Ascending aorta (tissue), 2 donors: Measurements from ENCODE around the gene PSME3IP1. TPM values are rescaled to one million over a fixed set of nuclear protein-coding genes. Genes with fewer than 3 reads are reported as not detected.
A peak's percentile ranks its signal among the peaks of the same experiment; 100 is the strongest.

ENCODE experiments used
- DNase-seq, 2 donors: peaks; one replicate each; pipeline ENCODE4 v3.0.0-alpha.2; 2019; ENCODE audit warnings: low spot score in 2 of 2
- H3K27ac ChIP-seq, 2 donors: fragments of 200-600 bp; sonication (generic); one replicate each; pipeline ENCODE4 v1.5.1; 2016 to 2017; ENCODE audit warnings: mild to moderate bottlenecking in 1 of 2
- H3K27me3 ChIP-seq: fragments of 200-600 bp; sonication (generic); one replicate; pipeline ENCODE4 v1.5.1; 2017
- H3K36me3 ChIP-seq, 2 donors: fragments of 200-600 bp; sonication (generic); one replicate each; pipeline ENCODE4 v1.5.1; 2016
- H3K4me1 ChIP-seq, 2 donors: fragments of 200-600 bp; sonication (generic); one replicate each; pipeline ENCODE4 v1.5.1; 2016 to 2017; ENCODE audit warnings: mild to moderate bottlenecking in 1 of 2
- H3K4me3 ChIP-seq, 2 donors: fragments of 200-600 bp; sonication (generic); one replicate each; pipeline ENCODE4 v1.5.1; 2016 to 2017; ENCODE audit warnings: mild to moderate bottlenecking in 1 of 2
- H3K9me3 ChIP-seq, 2 donors: fragments of 200-600 bp; sonication (generic); one replicate each; pipeline ENCODE4 v1.5.1; 2016
- CTCF ChIP-seq, 3 experiments: fragments of 200-600 bp in 2 of 3; fragments of 450-650 bp in 1 of 3; sonication (generic) in 2 of 3; IDR thresholded peaks; one replicate each; pipeline ENCODE4 v1.5.1; 2016 to 2019; ENCODE audit warnings: antibody characterized with exemption in 3 of 3, mild to moderate bottlenecking in 1 of 3, moderate library complexity in 1 of 3
- intact Hi-C: fragments of 100-400 bp; cut with DNase I; formaldehyde crosslinking; loops from one replicate; pipeline ENCODE4 v1.15.1; 2023
- total RNA-seq: library from RNA; depleted of rRNA; stranded (reverse); fragments of >200 nt; gene quantifications from one replicate; pipeline ENCODE4 v1.1.0, GENCODE V29; 2016

The PSME3IP1 gene
- 32.6 TPM for total RNA-seq

- intact Hi-C loops, result loop anchor here (1.0 to 10.0 kb wide), 8 partner anchors 59 to 619 kb away; partner anchors contain the start of genes ARL2BP, CIAPIN1, COQ9 and CPNE2
- Histone ChIP-seq H3K9me3 (no peaks in the 10 kb centered on the region), H3K36me3 (no peaks in the 10 kb centered on the region), H3K27ac (peak within 1 kb of the TSS; percentile 95 to 96), H3K4me1 (peaks cover 5 to 33% of the 10 kb centered on the region in 2 donors), H3K27me3 (no peaks in the 10 kb centered on the region), H3K4me3 (peak within 1 kb of the TSS; percentile 78 to 94)
- peak; percentile 98 to 99 for DNase-seq
- no peak for TF ChIP-seq CTCF (IDR thresholded peaks at IDR 0.05)
Observed at GRCh38 chr16:57185945-57186871, at the start of gene PSME3IP1, which contains the start of gene RSPRY1. Gene PSME3IP1 (minus strand): TSS chr16:57186039. CDS start chr16:57173854, 12,185 bp downstream. Gene RSPRY1 (plus strand): TSS chr16:57186329. CDS start chr16:57204659, 18,330 bp downstream.

- no peak for DNase-seq
- Histone ChIP-seq H3K27ac (no peak overlapping the region), H3K4me3 (no peak overlapping the region), H3K36me3 (peaks cover 70 to 85% of the 10 kb centered on the region in 2 donors), H3K9me3 (no peaks in the 10 kb centered on the region), H3K27me3 (no peaks in the 10 kb centered on the region), H3K4me1 (no peaks in the 10 kb centered on the region)
- no peak for TF ChIP-seq CTCF (IDR thresholded peaks at IDR 0.05)
- intact Hi-C loops, result no loop called here
Observed at GRCh38 chr16:57235128-57236021, 49.5 kb upstream of the PSME3IP1 start.

DNA sequence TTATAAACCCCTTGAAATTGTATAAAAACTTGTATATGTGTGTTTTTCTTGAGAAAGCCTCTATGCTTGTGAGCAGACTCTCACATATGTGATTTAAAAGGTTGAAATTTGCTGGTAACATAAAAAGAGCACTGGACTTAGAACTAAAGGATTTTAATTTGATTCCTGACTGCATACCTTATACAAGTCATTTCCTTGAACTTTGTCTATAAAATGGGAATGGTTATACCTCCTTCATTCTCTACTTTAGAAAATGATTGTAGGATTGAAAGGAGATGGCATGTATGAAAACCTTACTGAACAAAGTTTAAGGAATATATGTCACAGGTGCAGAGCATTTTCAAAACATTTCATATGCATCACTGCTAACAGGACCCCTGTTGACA lies 48.9 kb upstream of the PSME3IP1 start:
- no peak overlapping the region for H3K4me3 ChIP-seq
- H3K27me3 ChIP-seq, result no peaks in the 10 kb centered on the region
- no peaks in the 10 kb centered on the region for H3K4me1 ChIP-seq
- no peaks in the 10 kb centered on the region for H3K9me3 ChIP-seq
- DNase-seq, result no peak
- intact Hi-C loops, result no loop called here
- no peak for TF ChIP-seq CTCF (IDR thresholded peaks at IDR 0.05)
- H3K36me3 ChIP-seq, result peaks cover 77 to 91% of the 10 kb centered on the region in 2 donors
- H3K27ac ChIP-seq, result no peak overlapping the region

GRCh38 chr16:57233944-57234706 lies 48.3 kb upstream of the PSME3IP1 start:
- Histone ChIP-seq H3K9me3 (no peaks in the 10 kb centered on the region), H3K36me3 (peaks cover 79 to 89% of the 10 kb centered on the region in 2 donors), H3K4me3 (no peak overlapping the region), H3K27me3 (no peaks in the 10 kb centered on the region), H3K27ac (no peak overlapping the region), H3K4me1 (no peaks in the 10 kb centered on the region)
- intact Hi-C loops, result no loop called here
- no peak for DNase-seq
- no peak for TF ChIP-seq CTCF (IDR thresholded peaks at IDR 0.05)

DNA sequence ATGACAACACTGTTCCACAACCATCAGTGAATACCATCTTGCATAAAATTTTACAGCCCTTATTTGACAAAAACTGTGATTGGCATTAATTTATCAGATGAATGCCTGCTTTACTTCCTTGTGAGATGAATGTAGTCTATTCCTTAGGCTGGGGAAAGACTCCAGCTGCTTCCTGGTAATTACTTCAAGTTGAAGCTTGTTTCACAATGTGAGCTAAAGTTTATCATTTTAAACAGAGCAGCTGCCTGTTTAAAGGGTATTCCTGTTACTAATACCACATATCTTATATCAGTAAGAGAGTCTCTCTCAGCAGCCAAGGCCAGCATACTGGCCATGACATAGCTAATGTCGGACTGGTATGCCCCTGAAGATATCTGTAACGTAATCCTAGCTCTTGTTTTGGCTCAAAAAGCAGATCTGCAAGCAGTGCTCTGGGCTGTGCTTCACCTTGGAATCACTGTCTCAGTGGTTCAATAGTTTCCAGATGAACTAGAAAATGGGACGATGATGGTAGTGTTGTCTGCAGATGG lies 46.0 kb upstream of the PSME3IP1 start:
- H3K9me3 ChIP-seq, result no peaks in the 10 kb centered on the region
- intact Hi-C loops, result no loop called here
- no peaks in the 10 kb centered on the region for H3K4me1 ChIP-seq
- no peak for DNase-seq
- no peaks in the 10 kb centered on the region for H3K27me3 ChIP-seq
- TF ChIP-seq CTCF (IDR thresholded peaks at IDR 0.05), result no peak
- H3K36me3 ChIP-seq, result peaks cover 81 to 94% of the 10 kb centered on the region in 2 donors
- no peak overlapping the region for H3K27ac ChIP-seq
- H3K4me3 ChIP-seq, result no peak overlapping the region
